ENCODE data around the gene FIG4. TPM values are rescaled to one million over a fixed set of nuclear protein-coding genes. Genes with fewer than 3 reads are reported as not detected.

The FIG4 gene
- total RNA-seq, 1 donor from 2014 or later, result 21.8 TPM

DNA sequence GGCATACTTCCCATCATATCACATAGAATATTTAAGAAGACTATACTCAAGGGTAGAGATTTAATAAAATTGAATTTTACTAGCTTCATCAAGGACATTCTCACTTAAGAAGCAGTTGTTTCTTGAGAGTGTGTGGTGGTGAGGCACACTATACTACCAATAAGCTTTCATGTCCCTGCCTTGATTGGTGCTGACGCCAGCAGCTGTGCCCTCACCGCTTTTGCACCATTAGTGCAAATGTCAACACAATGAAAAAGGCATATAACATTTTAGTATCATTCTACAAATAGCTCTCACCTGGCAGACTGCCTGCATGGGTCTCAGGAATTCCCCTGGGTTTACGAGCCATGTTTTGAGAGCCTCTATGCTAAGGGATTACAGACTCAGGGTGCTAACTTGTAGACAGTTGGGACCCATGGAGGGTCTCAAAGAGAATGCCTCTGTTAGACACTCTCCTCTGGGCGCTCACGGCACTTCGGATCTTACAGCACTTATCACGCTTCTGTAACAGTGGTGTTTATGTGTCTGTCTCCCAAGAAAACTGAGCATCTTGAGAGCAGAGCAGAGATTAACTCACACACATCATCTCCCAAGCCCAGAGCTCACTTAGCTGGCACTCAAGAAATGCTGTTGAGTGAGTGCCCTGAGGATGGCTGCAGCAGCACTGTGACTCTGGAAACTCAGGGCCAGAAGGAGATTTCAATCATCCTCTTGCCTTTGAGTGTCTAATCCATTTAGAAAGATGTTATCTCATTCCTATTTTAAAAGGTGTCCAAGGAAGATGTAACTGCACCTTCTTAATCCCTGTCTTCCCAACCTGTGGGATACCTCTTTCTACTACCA, 143.7 kb downstream of the FIG4 start:
- TF ChIP-seq, protein P1, sequence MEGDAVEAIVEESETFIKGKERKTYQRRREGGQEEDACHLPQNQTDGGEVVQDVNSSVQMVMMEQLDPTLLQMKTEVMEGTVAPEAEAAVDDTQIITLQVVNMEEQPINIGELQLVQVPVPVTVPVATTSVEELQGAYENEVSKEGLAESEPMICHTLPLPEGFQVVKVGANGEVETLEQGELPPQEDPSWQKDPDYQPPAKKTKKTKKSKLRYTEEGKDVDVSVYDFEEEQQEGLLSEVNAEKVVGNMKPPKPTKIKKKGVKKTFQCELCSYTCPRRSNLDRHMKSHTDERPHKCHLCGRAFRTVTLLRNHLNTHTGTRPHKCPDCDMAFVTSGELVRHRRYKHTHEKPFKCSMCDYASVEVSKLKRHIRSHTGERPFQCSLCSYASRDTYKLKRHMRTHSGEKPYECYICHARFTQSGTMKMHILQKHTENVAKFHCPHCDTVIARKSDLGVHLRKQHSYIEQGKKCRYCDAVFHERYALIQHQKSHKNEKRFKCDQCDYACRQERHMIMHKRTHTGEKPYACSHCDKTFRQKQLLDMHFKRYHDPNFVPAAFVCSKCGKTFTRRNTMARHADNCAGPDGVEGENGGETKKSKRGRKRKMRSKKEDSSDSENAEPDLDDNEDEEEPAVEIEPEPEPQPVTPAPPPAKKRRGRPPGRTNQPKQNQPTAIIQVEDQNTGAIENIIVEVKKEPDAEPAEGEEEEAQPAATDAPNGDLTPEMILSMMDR (IDR thresholded peaks at IDR 0.05), result no peak
- CTCF ChIA-PET, result no interaction called here

DNA sequence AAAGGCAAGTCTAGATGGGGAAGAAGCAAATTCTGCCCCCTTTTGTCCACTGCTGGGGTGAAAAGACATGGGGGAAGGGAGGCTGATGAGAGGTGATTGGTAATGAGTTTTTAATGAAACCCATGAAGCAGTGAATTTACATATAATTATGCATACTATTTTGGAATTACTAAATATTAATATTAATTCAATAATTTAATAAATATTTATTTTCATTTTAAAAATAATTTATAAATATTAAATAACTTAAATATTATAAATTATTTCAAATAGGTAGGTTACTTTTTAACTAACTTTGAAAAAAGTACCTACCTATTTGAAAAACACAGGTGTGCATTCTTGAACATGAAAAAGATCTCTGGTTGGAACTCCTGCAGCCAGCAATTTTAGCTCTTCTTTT, 148.9 kb downstream of the FIG4 start:
- Mint-ChIP-seq H3K36me3 (ENCODE audit: low read depth) (no peaks in the 10 kb centered on the region), H3K27ac (no peak overlapping the region), H3K9me3 (peaks cover 3% of the 10 kb centered on the region), H3K27me3 (no peaks in the 10 kb centered on the region), H3K4me1 (no peaks in the 10 kb centered on the region), H3K4me3 (no peak overlapping the region)
- TF ChIP-seq, protein P1 (IDR thresholded peaks at IDR 0.05), result no peak
- POLR2A ChIA-PET, result no interaction called here
- intact Hi-C loops (cut with micrococcal nuclease), result no loop called here
- CTCF ChIA-PET, result no interaction called here
- DNase-seq (no peak), ATAC-seq (ENCODE audit: low read depth) (no peak)

More for the DNA sequence above, 143.7 kb downstream of the FIG4 start:
- Mint-ChIP-seq H3K4me1 (no peaks in the 10 kb centered on the region), H3K4me3 (no peak overlapping the region), H3K36me3 (ENCODE audit: low read depth) (peaks cover 18% of the 10 kb centered on the region), H3K9me3 (peaks cover 13% of the 10 kb centered on the region), H3K27me3 (no peaks in the 10 kb centered on the region), H3K27ac (no peak overlapping the region)
- ATAC-seq (ENCODE audit: low read depth) (no peak), DNase-seq (no peak)
- intact Hi-C loops (cut with micrococcal nuclease), result no loop called here
- POLR2A ChIA-PET, result no interaction called here

DNA sequence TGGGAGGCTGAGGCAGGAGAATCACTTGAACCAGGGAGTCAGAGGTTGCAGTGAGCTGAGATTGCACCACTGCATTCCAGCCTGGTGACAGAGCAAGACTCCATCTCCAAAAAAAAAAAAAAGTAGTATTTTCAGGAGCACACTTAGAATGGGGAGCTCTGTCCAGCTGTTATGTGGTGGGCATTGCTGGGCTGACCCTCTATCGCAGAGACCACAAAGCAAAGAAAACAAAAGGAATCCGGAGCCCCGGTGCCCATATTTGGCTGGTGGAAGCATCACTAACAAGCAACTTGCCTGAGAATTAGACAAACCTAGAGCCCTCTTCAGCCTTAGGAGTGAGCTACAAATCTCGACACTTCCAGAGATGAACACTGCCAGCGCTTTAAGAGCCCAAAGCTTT, 149.7 kb downstream of the FIG4 start:
- TF ChIP-seq, protein P1 (IDR thresholded peaks at IDR 0.05), result no peak
- CTCF ChIA-PET, result no interaction called here
- Mint-ChIP-seq H3K27ac (no peak overlapping the region), H3K4me1 (no peaks in the 10 kb centered on the region), H3K27me3 (no peaks in the 10 kb centered on the region), H3K9me3 (peaks cover 3% of the 10 kb centered on the region), H3K36me3 (ENCODE audit: low read depth) (no peaks in the 10 kb centered on the region), H3K4me3 (no peak overlapping the region)
- POLR2A ChIA-PET, result no interaction called here
- intact Hi-C loops (cut with micrococcal nuclease), result no loop called here
- DNase-seq (no peak), ATAC-seq (ENCODE audit: low read depth) (no peak)

DNA sequence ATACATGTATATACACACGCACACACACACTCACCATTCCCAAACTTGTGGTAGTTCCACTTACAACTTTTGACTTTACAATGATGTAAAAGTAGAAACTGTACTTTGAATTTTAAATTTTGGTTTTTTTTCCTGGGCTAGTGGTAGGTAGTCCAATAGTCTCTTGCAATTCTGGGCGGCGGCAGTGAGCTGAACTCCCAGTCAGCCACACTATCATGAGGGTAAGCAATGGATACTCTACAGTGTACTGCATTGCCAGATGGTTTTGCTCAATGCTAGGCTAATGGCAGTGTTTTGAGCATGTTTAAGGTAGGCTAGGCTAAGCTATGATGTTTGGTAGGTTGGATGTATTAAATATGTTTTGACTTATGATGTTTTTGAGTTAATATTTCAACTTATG, 150.8 kb downstream of the FIG4 start:
- intact Hi-C loops (cut with micrococcal nuclease), result no loop called here
- ATAC-seq (ENCODE audit: low read depth), result no peak
- H3K36me3 Mint-ChIP-seq (ENCODE audit: low read depth), result no peaks in the 10 kb centered on the region
- H3K27me3 Mint-ChIP-seq, result no peaks in the 10 kb centered on the region
- H3K9me3 Mint-ChIP-seq, result peaks cover 3% of the 10 kb centered on the region
- no peak overlapping the region for H3K4me3 Mint-ChIP-seq
- CTCF ChIA-PET, result no interaction called here
- POLR2A ChIA-PET, result no interaction called here
- H3K27ac Mint-ChIP-seq, result no peak overlapping the region
- H3K4me1 Mint-ChIP-seq, result no peaks in the 10 kb centered on the region
- DNase-seq, result no peak
- TF ChIP-seq, protein P1 (IDR thresholded peaks at IDR 0.05), result no peak

DNA sequence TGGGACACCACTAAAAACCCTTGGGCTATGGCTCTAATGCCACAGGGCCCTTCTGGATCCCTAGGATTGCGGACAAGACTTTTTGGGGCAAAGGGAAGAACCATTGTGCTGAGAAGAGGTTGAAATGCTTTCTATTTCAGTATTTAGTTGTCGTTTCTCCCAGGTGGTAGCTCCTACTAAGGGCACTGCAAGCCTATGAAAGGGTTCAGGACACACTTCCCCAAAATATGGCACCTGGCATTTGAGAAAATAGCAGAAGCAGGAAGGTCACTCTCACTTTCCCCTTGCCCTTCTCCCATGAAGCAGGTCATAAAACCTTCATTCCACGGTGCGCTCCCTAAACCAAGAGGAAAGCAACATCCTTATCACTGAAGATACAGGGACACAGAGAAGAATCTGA, 161.6 kb downstream of the FIG4 start:
- POLR2A ChIA-PET, result no interaction called here
- CTCF ChIA-PET, result no interaction called here
- H3K4me3 Mint-ChIP-seq, result no peak overlapping the region

More for the DNA sequence above, 161.6 kb downstream of the FIG4 start:
- intact Hi-C loops (cut with micrococcal nuclease), result no loop called here
- Mint-ChIP-seq H3K4me1 (no peaks in the 10 kb centered on the region), H3K9me3 (no peaks in the 10 kb centered on the region), H3K27me3 (no peaks in the 10 kb centered on the region), H3K36me3 (ENCODE audit: low read depth) (no peaks in the 10 kb centered on the region), H3K27ac (no peak overlapping the region)
- TF ChIP-seq, protein P1 (IDR thresholded peaks at IDR 0.05), result no peak
- no peak for DNase-seq
- no peak for ATAC-seq (ENCODE audit: low read depth)
